ENCODE results near the gene UFC1. TPM values are rescaled to one million over a fixed set of nuclear protein-coding genes. Genes with fewer than 3 reads are reported as not detected.

The UFC1 gene
- total RNA-seq, 5 donors from 2014 or later (not counting 1 experiment from before 2014, with no cell fraction given): 82.9 to 109 (median 93.8) TPM

DNA sequence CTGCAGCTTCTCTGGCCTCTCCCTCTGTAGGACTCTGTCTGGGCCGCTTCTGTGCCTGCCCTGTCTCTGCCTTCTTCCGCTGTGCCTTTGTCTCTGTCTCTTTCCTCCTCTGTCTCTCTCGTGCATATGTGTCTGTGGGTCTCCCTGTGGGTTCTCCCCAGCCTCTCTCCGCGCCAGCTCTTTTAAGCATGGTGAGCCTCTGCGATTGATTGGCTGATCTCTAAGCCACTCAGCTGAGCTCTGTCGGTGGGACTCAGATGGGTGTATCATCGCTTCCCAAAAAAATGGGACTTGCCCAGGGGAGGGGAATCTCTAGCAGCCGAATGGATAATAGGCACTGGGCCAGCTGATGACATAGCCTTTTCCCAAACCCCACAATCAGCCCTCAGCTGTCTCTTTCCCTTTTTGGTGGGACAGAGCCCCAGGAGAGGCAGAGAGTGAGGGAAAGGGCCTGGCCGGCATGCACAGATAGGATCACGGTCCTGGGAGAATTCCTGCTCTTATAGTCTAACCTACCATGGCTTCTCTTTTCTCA, 45.2 kb downstream of the UFC1 start, which contains the start of gene ADAMTS4:
Gene ADAMTS4, minus strand, starts transcription at position 158 of the 535 bp plus-strand sequence. CDS start 427 bp downstream, outside the sequence.
- H3K4me3 ChIP-seq (ENCODE audit: control insufficient read depth in 1 of 2, extremely low read depth in 1 of 2, low read length in 1 of 2): no peak within 1 kb of the TSS

DNA sequence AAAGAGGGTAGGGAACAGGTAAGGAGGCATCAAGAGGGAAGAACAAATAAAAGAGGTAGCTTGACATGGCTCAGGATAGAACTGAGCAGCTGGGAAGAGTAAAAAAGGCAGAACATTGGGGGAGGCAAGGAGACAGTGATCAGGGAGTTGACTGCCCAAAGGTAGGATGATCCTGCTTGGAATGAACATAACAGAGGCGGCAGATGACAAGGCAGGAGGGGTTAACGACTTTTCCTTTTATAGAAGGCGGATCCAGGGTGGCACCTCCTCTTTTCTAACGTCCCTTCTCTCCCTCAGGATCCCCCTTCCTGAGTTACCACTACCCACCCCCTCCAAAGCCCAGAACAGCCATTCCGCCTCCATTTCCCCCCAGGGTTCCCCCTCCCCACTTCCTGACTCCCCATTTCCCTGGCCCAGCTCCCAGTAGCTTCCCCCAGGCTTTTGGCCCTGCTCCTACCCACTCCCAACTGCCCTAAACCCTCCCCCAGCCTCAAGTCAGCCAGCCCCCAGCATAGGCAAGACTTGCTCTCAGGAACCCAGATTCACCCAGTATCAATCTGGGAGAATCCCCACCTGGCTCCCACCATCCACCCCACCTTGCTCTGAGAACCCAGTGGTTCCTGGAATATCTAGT, 45.8 kb downstream of the UFC1 start:
- WGBS (ENCODE audit: insufficient coverage): 79% methylated on average over 5 of the region's 5 CpGs
- no peaks in the 10 kb centered on the region for H3K27me3 Mint-ChIP-seq
- no peaks in the 10 kb centered on the region for H3K27me3 ChIP-seq (replicated peaks in 1 of 2; ENCODE audit: control insufficient read depth in 2 of 2, extremely low read depth in 1 of 2, insufficient read depth in 2 of 2, low read length in 1 of 2)
- H3K4me3 ChIP-seq (ENCODE audit: control insufficient read depth in 1 of 2, extremely low read depth in 1 of 2, low read length in 1 of 2): no peak overlapping the region
- H3K4me1 Mint-ChIP-seq: peaks cover 57 to 63% (median 59%) of the 10 kb centered on the region in 3 donors
- DNase-seq (no peak), ATAC-seq (replicated peaks in 1 of 4) (no peak)
- H3K9me3 ChIP-seq: no peaks in the 10 kb centered on the region
- no peaks in the 10 kb centered on the region for H3K9me3 Mint-ChIP-seq
- peaks cover 10% of the 10 kb centered on the region for H3K36me3 Mint-ChIP-seq
- POLR2A ChIA-PET: interaction anchor here in 1 of 2 donors (0.6 kb wide), 1 partner anchor 44 kb away, joined by 6 read pairs; no protein-coding TSS in a partner anchor
- H3K4me1 ChIP-seq (ENCODE audit: control insufficient read depth in 1 of 2, extremely low read depth in 1 of 2, insufficient read depth in 2 of 2, low read length in 2 of 2): peaks cover 28 to 66% of the 10 kb centered on the region in 2 experiments
- H3K27ac Mint-ChIP-seq: peak overlapping the region; percentile 97 to 98
- peak overlapping the region in 2 of 3 donors; percentile 43 to 59 for H3K4me3 Mint-ChIP-seq
- H3K27ac ChIP-seq (ENCODE audit: low read length): peak overlapping the region; percentile 79
- CTCF ChIA-PET: interaction anchor here in 1 of 2 donors (0.6 kb wide), 1 partner anchor 26 kb away, joined by 3 read pairs; the partner anchor contains the start of gene TOMM40L
- peaks cover 0 to 11% of the 10 kb centered on the region in 2 donors for H3K36me3 ChIP-seq (ENCODE audit: control insufficient read depth in 2 of 2, extremely low read depth in 1 of 2, insufficient read depth in 1 of 2, low read length in 1 of 2)

More for the DNA sequence above, 45.2 kb downstream of the UFC1 start, which contains the start of gene ADAMTS4:
- ChIA-PET CTCF (interaction anchor here (0.7 to 1.6 kb wide), 3 partner anchors 27 to 218 kb away, joined by 3 to 5 read pairs (median 3); partner anchors contain the start of gene TOMM40L (in 1 of the 2)), POLR2A (no interaction called here)
- no peaks in the 10 kb centered on the region for H3K27me3 Mint-ChIP-seq
- DNase-seq (no peak), ATAC-seq (replicated peaks in 1 of 4) (no peak)
- WGBS (ENCODE audit: insufficient coverage): 89% methylated on average over 7 of the region's 11 CpGs
- H3K4me1 Mint-ChIP-seq: peaks cover 53 to 59% (median 54%) of the 10 kb centered on the region in 3 donors
- no peaks in the 10 kb centered on the region for H3K27me3 ChIP-seq (replicated peaks in 1 of 2; ENCODE audit: control insufficient read depth in 2 of 2, extremely low read depth in 1 of 2, insufficient read depth in 2 of 2, low read length in 1 of 2)
- H3K9me3 ChIP-seq: no peaks in the 10 kb centered on the region
- peaks cover 3% of the 10 kb centered on the region for H3K36me3 Mint-ChIP-seq
- peaks cover 29 to 73% of the 10 kb centered on the region in 2 experiments for H3K4me1 ChIP-seq (ENCODE audit: control insufficient read depth in 1 of 2, extremely low read depth in 1 of 2, insufficient read depth in 2 of 2, low read length in 2 of 2)
- peaks cover 0 to 5% of the 10 kb centered on the region in 2 donors for H3K36me3 ChIP-seq (ENCODE audit: control insufficient read depth in 2 of 2, extremely low read depth in 1 of 2, insufficient read depth in 1 of 2, low read length in 1 of 2)
- peak within 1 kb of the TSS; percentile 97 to 98 for H3K27ac Mint-ChIP-seq
- no peaks in the 10 kb centered on the region for H3K9me3 Mint-ChIP-seq
- peak within 1 kb of the TSS; percentile 79 for H3K27ac ChIP-seq (ENCODE audit: low read length)
- peak within 1 kb of the TSS in 1 of 3 donors; percentile 59 for H3K4me3 Mint-ChIP-seq

DNA sequence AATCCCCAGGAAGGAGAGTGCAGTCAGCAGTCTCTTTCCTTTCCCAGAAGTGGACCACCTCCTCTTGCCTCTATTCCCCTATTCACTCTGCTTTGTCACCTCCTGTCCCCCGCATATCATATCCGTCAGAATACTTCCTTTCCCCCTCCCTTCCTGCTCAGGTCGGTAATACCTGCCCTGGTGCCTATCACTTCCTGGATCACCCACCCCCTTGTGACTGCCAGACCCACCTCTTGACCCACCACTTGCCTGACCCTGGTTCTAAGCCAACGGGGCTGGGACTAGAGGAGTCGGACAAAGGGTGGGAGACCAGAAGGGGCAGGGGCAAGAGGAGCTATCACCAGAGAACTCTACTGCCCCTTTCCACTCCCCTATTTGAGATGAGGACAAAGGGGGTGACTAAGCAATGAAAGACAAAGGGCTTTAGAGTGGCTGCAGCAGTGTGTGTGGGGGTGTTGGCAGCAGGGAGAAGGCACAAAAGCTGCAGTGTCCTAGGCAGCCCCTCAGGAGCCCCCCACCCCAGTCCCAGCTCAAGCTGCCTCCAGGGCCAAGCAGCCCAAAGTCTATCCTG, 46.7 kb downstream of the UFC1 start:
- Mint-ChIP-seq H3K9me3 (no peaks in the 10 kb centered on the region), H3K27ac (peak overlapping the region; percentile 97 to 98), H3K4me1 (peaks cover 54 to 60% (median 59%) of the 10 kb centered on the region in 3 donors), H3K36me3 (peaks cover 15% of the 10 kb centered on the region), H3K27me3 (no peaks in the 10 kb centered on the region), H3K4me3 (peak overlapping the region; percentile 6 to 59 (median 43))
- Histone ChIP-seq H3K4me3 (ENCODE audit: control insufficient read depth in 1 of 2, extremely low read depth in 1 of 2, low read length in 1 of 2) (peak overlapping the region in 1 of 2 donors; percentile 2), H3K9me3 (no peaks in the 10 kb centered on the region), H3K27me3 (replicated peaks in 1 of 2; ENCODE audit: control insufficient read depth in 2 of 2, extremely low read depth in 1 of 2, insufficient read depth in 2 of 2, low read length in 1 of 2) (no peaks in the 10 kb centered on the region), H3K36me3 (ENCODE audit: control insufficient read depth in 2 of 2, extremely low read depth in 1 of 2, insufficient read depth in 1 of 2, low read length in 1 of 2) (peaks cover 0 to 17% of the 10 kb centered on the region in 2 donors), H3K27ac (ENCODE audit: low read length) (peak overlapping the region; percentile 79), H3K4me1 (ENCODE audit: control insufficient read depth in 1 of 2, extremely low read depth in 1 of 2, insufficient read depth in 2 of 2, low read length in 2 of 2) (peaks cover 22 to 59% of the 10 kb centered on the region in 2 experiments)
- ChIA-PET CTCF (interaction anchor here (1.0 kb wide), 3 partner anchors 15 to 26 kb away, joined by 3 to 4 read pairs (median 3); partner anchors contain the start of gene TOMM40L (in 1 of the 2)), POLR2A (interaction anchor here in 1 of 2 donors (0.5 to 1.0 kb wide), 3 partner anchors 8 to 407 kb away, joined by 3 to 6 read pairs (median 3); no protein-coding TSS in a partner anchor)
- DNase-seq (peak in 2 of 35 experiments; percentile 14 to 40), ATAC-seq (replicated peaks in 1 of 4) (no peak)
- WGBS (ENCODE audit: insufficient coverage): 25% methylated on average over 3 of the region's 5 CpGs

DNA sequence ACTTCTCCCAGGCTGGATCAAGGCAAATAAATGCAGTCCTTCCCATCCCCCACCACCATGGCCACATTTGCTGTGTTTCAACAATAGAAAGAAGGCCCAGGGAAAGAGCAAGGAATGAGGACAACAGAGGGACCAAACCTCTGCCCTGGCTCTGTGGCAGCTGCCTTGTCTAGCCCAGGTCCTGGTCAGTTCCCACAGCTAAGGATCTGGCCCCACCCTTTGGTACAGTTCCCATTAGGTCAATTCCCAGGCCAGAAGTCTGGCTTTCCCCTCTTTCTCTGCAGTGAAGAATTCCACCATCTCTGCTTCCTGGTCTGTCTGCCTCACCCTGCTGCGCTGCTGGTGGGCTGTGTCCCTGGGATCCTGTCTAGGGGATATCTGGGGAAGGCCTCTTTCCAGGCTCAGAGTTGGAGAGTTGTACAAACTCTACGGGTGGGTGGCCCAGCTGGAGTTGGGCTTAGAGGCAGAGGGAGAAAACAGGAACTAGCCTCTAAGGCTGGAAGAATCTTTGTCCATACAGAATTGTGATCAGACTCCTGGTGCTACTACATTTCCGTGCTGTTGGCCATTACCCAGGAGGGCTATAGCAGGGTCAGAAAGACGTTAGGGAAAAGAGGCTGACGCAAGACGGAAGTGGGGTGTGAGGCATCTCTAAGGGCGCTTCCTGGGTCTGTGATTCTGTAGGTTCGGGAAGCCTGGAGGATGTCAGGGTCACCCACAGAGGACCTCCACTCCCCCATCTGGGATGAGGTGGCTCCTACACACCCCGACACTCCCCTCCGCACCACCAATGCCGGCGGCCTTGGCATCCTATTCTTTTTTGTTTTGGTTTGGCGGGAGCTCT, 47.4 kb downstream of the UFC1 start:
- DNase-seq (no peak), ATAC-seq (replicated peaks in 1 of 4) (no peak)
- no peaks in the 10 kb centered on the region for H3K27me3 Mint-ChIP-seq
- no peaks in the 10 kb centered on the region for H3K9me3 ChIP-seq
- POLR2A ChIA-PET: interaction anchor here (0.6 to 2.1 kb wide), 5 partner anchors 9 to 113 kb away, joined by 3 to 14 read pairs (median 8); partner anchors contain the start of genes PPOX (in 1 of the 2), SDHC (in 1 of the 2) and TOMM40L (in 1 of the 2)
- H3K4me3 Mint-ChIP-seq: peak overlapping the region; percentile 93 to 95 (median 95)
- no peaks in the 10 kb centered on the region for H3K9me3 Mint-ChIP-seq
- WGBS (ENCODE audit: insufficient coverage): 75% methylated on average over 5 of the region's 13 CpGs
- peaks cover 57 to 64% (median 64%) of the 10 kb centered on the region in 3 donors for H3K4me1 Mint-ChIP-seq
- peak overlapping the region; percentile 97 to 98 for H3K27ac Mint-ChIP-seq
- H3K4me1 ChIP-seq (ENCODE audit: control insufficient read depth in 1 of 2, extremely low read depth in 1 of 2, insufficient read depth in 2 of 2, low read length in 2 of 2): peaks cover 22 to 53% of the 10 kb centered on the region in 2 experiments
- CTCF ChIA-PET: interaction anchor here (0.6 to 6.1 kb wide), 13 partner anchors 9 to 624 kb away, joined by 3 to 76 read pairs (median 4); partner anchors contain the start of genes CFAP126 (in 1 of the 2), PPOX (in 1 of the 2) and TOMM40L (in 1 of the 2)
- H3K36me3 Mint-ChIP-seq: peaks cover 22% of the 10 kb centered on the region
- H3K4me3 ChIP-seq (ENCODE audit: control insufficient read depth in 1 of 2, extremely low read depth in 1 of 2, low read length in 1 of 2): peak overlapping the region; percentile 90 to 91
- H3K27me3 ChIP-seq (replicated peaks in 1 of 2; ENCODE audit: control insufficient read depth in 2 of 2, extremely low read depth in 1 of 2, insufficient read depth in 2 of 2, low read length in 1 of 2): no peaks in the 10 kb centered on the region
- H3K27ac ChIP-seq (ENCODE audit: low read length): peak overlapping the region; percentile 79
- H3K36me3 ChIP-seq (ENCODE audit: control insufficient read depth in 2 of 2, extremely low read depth in 1 of 2, insufficient read depth in 1 of 2, low read length in 1 of 2): peaks cover 0 to 22% of the 10 kb centered on the region in 2 donors

DNA sequence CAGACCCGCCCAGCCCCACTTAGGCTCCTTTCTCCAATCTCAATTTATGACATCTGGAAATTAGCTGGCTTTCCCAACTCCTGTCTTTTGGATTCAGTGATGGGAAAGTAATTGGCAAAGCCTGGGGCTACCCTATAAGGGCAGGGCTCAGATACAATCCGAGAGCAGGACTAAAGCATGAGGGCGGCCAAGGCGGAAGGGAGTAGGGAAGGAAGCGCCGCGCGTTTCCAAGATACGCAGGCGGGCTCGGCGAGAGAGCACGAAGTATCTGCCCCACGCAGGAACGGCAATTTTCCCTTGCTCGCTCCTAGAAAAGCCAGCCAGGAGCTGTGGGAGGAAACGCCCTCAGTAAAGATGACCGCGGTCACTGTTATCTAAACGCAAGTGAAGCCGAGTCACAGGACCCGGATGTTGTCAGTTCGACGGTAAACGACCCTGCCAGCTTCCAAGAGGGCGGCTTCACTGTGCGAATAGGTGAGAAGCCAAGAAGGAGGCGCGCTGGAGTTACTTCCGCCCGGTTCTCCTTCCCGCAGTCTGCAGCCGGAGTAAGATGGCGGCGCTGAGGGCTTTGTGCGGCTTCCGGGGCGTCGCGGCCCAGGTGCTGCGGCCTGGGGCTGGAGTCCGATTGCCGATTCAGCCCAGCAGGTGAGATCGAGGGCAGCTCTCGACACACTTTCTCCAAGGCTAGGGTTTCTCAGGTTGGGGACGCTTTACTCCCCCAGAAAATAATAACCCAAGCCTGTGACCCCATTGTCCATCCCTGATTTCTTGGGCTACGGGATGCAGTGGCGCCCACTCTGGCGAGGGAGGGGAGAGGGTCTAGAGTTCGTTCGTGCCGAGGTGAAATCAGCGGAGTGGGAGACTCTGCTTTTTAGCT, 48.3 kb downstream of the UFC1 start, which contains the start of gene NDUFS2:
Gene NDUFS2, plus strand, starts transcription at position 532 of the 877 bp plus-strand sequence. Its CDS starts 19 bp downstream, at position 551.
- Mint-ChIP-seq H3K9me3 (no peaks in the 10 kb centered on the region), H3K27ac (peak within 1 kb of the TSS; percentile 97 to 98), H3K36me3 (peaks cover 26% of the 10 kb centered on the region), H3K27me3 (no peaks in the 10 kb centered on the region), H3K4me1 (peaks cover 64 to 72% (median 72%) of the 10 kb centered on the region in 3 donors), H3K4me3 (peak within 1 kb of the TSS; percentile 93 to 95 (median 95))
- 9% methylated on average over 42 of the region's 53 CpGs for WGBS (ENCODE audit: insufficient coverage)
- POLR2A ChIA-PET: interaction anchor here (0.5 to 2.1 kb wide), 9 partner anchors 14 to 188 kb away, joined by 3 to 14 read pairs (median 6); partner anchors contain the start of genes TOMM40L (in 2 of the 2), PPOX (in 1 of the 2) and SDHC (in 1 of the 2)
- no peaks in the 10 kb centered on the region for H3K27me3 ChIP-seq (replicated peaks in 1 of 2; ENCODE audit: control insufficient read depth in 2 of 2, extremely low read depth in 1 of 2, insufficient read depth in 2 of 2, low read length in 1 of 2)
- CTCF ChIA-PET: interaction anchor here (0.6 to 6.1 kb wide), 11 partner anchors 10 to 1012 kb away, joined by 3 to 76 read pairs (median 5); partner anchors contain the start of genes CASQ1 (in 1 of the 2), CFAP126 (in 1 of the 2), PPOX (in 1 of the 2) and TOMM40L (in 1 of the 2)
- H3K4me3 ChIP-seq (ENCODE audit: control insufficient read depth in 1 of 2, extremely low read depth in 1 of 2, low read length in 1 of 2): peak within 1 kb of the TSS; percentile 90 to 91
- H3K9me3 ChIP-seq: no peaks in the 10 kb centered on the region
- peaks cover 22 to 49% of the 10 kb centered on the region in 2 experiments for H3K4me1 ChIP-seq (ENCODE audit: control insufficient read depth in 1 of 2, extremely low read depth in 1 of 2, insufficient read depth in 2 of 2, low read length in 2 of 2)
- peak; percentile 98 for ATAC-seq (replicated peaks in 1 of 4)
- H3K36me3 ChIP-seq (ENCODE audit: control insufficient read depth in 2 of 2, extremely low read depth in 1 of 2, insufficient read depth in 1 of 2, low read length in 1 of 2): peaks cover 4 to 31% of the 10 kb centered on the region in 2 donors
- peak; percentile 82 to 99 (median 96) for DNase-seq
- peak within 1 kb of the TSS; percentile 79 for H3K27ac ChIP-seq (ENCODE audit: low read length)

Measured in T-cell (primary cell).